ENCODE results near the gene DLG2.
A peak's percentile ranks its signal among the peaks of the same experiment; 100 is the strongest.
"Not testable (repeated sequence)": the region's sequence is repeated elsewhere in the genome, so short reads cannot be mapped to it uniquely, and the experiment has no call there.

DLG2 gene

GRCh38 chr11:85095239-85095638 is 531.9 kb downstream of the DLG2 start:
- DNase-seq, result no peak

DNA sequence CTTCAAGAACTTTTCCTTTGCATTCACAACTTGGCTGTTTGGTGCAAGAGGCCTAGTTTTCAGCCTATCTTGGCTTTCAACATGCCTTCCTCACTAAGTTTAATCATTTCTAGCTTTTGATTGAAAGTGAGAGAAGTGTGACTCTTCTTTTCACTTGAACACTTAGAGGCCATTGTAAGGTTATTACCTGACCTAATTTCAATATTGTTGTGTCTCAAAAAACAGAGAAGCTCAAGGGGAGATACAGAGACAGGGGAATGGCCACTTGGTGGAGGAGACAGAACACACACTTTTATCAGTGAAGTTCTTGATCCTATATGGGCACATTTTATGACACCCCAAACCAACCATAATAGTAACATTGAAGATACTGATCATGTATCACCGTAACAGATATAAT is 532.3 kb downstream of the DLG2 start:
- DNase-seq, result no peak

GRCh38 chr11:85089654-85090053 is 537.5 kb downstream of the DLG2 start:
- DNase-seq, result no peak

GRCh38 chr11:85088286-85088685 is 538.9 kb downstream of the DLG2 start:
- DNase-seq, result no peak

DNA sequence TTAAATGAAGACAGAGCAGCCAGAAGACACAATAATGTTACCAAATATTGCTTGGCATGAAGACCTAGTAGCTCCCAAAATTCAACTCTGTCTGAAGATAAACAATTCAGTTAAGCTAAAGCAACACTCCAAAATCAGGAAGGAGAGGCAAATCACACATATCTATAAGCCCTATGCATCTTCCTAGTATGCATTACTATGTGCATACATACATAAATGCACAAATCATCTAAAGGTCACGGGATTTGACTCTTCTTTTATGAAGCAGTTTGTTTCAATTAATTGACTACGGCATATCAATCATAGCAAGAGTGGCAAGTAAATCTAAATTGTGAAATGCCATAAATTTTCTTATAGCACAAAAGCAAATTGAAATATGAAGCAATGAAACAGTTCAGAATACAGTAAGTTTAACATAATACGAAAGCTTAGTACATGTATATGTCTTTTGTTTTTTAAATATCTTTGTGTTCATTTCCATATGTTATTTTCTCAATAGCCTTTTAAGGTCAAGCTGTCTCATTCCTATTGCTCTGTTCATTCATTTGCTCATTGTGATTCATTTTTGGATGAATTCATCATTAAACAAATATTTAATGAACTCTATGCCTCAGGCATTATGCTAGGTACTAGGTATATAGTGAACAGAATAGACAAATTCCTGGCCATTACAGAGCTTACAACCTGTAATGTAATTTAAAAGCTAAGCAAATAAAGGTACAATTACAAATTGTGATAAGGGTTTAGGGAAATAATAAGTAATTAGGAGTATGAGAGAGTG is 540.5 kb downstream of the DLG2 start:
- DNase-seq, result no peak

DNA sequence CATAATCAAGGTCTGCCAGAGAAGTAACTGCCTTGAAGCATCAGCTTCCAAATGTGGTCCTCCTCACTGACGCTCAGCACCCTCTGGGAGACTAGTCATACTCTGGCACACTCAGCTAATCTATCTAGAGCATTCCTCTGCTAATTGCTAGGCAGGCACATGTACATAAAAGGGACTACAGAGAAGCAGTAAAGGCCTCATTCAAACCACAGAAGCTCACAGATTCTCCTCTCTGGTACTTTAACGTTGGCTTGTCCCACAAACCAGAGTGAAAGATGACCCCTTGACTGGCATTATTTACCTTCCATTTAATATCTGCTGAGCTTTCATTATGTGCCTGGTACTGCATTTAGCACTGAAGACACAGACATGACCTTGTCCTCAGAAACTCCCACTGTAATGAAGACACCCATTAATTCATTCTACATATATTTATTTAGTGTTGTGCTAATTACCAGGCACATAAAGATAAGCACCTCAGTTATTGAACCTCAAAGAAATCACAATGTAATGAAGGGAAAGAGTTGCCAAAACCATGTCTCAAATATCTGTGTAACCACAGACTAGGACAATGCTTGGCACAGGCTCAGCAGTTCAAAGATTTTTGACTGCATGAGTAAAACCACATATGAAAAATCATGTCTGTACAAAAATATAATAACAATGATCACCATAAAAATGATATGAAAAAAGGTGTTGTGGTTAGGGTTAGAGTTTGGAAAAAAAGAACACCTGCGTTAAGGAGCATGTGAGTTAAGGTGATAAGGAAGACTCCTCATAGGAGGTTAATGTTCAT is 550.4 kb downstream of the DLG2 start:
- DNase-seq, result no peak

DNA sequence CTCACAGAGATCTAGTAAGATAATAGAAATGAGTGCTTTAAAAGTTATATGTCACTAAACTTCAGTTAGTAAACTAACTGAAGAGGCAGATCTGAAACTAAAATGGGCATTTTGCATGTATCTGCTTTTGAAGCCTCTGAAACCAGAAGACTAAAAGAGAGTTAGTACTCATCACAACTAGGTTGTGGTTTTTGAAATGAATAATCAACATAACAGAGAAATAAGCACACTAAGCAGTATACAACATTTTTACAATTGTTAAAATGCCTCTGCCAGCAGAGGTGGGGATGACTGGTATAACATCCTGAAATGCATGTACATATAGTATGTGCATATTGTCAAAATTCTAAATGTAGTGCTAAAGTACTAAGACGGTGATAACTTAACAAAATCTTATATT is 564.5 kb downstream of the DLG2 start:
- no peak for DNase-seq

- no peak for DNase-seq
Measured at GRCh38 chr11:85052636-85053035, 574.5 kb downstream of the DLG2 start.

DNA sequence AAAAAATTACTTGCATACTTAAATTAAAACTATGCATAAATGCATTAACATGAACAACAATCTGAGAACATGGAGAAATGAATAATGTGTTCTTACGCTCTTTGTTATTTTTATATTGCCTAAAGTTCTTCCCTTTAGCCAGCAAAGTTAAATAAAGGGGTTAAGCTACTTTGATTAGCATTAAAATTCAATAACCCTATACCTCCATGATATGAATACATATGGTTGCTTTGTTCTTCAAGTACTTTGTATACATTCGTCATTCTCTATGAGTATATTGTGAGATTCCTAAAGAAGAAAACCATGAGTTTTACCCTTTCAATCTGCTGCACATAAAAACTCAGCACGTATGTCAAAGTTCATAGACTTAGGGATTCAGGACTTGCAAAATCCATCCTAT is 578.3 kb downstream of the DLG2 start:
- DNase-seq, result no peak

DNA sequence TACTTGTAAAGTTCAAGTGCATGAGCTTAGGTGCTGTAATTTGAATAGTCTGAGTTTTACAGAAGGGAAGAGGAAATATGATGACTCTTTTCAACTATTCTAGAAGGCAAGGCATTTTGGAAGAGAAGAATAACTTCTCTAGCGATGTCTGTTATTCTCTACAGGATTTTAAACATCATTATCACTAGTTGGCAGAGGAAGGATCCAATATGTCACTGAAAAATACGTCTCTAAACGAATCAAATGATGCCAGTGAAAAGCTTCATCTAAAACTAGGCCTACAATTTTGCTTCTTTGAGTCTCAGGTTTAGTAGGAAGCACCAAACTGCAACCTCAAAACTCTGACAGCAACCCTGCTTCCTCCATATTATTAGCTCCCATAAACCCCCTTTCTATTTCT is 581.4 kb downstream of the DLG2 start:
- DNase-seq, result no peak

- no peak for DNase-seq
Measured at GRCh38 chr11:85044911-85045310, 582.2 kb downstream of the DLG2 start.

- no peak for DNase-seq
Measured at GRCh38 chr11:85042361-85042760, 584.8 kb downstream of the DLG2 start.

- no peak for DNase-seq
Measured at GRCh38 chr11:85040166-85040565, 587.0 kb downstream of the DLG2 start.

DNA sequence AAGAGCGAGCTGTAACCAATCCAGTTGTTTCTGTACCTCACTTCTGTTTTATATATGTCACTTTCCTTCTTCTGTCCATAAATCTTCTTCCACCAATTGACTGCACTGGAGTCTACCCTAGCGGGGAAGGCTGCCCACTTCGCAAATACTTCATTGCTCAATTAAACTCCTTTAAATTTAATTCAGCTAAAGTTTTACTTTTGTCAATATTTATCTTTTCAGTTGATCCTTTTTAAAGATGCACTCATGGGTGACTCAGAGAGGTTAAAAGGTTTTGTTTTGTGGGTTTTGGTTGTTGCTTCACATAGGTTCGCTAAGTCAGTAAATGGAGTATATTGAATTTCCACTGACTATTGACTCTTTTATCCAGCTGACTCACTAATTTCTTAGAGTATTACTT is 597.2 kb downstream of the DLG2 start:
- DNase-seq, result no peak

- no peak for DNase-seq
Measured at GRCh38 chr11:85028329-85029101, 598.6 kb downstream of the DLG2 start.

GRCh38 chr11:85027346-85027745 is 599.8 kb downstream of the DLG2 start:
- DNase-seq, result no peak

DNA sequence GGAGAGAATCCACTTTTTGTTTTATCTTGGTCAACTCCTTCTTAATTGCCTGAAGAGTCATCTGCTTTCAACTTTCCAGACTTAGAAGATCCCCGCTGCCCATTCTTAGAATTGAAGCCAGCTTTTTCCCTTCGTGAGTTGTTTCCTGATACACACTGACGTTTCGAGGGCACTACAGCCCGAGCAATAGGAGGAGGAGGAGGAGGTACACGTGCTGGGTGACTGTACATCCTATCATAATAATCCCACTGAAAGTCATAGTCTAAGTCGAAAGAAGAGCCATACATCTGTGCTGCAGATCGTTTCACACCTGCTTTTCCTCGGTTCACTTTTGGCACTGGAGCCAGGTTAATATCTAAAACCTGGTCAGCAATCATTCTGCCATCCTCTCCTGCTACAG is 606.1 kb downstream of the DLG2 start:
- DNase-seq, result no peak

DNA sequence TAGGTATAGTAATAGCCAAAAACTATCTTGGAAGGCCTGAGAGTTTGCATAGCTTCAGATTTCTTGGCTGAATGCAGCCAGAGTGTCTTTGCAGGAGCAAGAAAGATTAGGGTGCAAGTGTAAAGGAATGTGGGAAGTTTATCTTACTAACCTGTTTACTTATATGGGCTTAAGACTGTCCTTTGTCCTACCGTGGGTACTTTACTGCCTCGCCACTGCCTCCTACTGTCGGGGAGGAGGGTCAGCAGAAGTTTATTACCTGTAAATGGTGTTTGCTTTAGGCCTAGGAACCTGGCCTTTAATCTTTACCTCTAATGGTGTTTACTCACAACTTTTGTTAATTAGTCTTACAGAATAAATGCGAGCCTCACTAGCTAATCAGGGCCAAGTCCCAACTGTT is 633.8 kb downstream of the DLG2 start:
- no peak for DNase-seq

DNA sequence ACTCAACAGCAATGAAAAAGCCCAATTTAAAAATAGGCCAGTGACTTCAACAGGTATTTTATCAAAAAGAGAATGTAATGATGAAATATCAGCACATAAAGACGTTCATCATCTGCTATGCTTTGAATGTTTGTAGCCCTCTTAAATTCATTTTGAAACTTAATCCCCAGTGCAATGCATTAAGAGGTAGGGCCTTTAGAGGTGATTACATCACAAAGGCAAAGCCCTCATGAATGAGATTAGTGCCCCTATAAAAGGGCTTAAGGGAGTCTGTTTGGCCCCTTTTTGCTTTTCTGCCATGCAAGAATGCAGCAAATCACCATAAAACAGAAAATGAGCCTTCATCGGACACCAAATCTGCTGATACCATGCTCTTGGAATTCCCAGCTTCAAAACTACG is 637.0 kb downstream of the DLG2 start:
- no peak for DNase-seq

- not testable (repeated sequence) for DNase-seq
Measured at GRCh38 chr11:84987686-84988187, 639.4 kb downstream of the DLG2 start.

DNA sequence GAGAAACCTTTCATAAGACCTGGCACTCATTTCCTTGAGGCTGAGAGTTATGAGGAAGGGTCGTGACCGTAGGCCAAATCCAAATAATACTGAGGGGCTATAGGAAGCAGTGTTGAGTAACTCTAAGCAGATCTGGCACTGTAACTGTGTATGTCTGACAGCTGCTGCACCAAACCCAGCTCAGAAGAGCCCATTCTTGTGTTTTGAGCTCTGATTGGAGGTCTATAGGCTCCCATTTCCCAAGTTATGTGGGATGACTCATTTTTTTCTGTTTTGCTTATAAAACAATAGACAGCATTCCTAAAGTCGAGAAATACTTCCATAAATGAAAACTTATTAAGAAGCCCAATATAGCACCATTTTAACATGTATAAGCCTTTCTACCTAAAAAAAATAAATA is 645.8 kb downstream of the DLG2 start:
- DNase-seq, result no peak

- peak; percentile 43 for DNase-seq
Measured at GRCh38 chr11:84969103-84969502, 658.0 kb downstream of the DLG2 start.

DNA sequence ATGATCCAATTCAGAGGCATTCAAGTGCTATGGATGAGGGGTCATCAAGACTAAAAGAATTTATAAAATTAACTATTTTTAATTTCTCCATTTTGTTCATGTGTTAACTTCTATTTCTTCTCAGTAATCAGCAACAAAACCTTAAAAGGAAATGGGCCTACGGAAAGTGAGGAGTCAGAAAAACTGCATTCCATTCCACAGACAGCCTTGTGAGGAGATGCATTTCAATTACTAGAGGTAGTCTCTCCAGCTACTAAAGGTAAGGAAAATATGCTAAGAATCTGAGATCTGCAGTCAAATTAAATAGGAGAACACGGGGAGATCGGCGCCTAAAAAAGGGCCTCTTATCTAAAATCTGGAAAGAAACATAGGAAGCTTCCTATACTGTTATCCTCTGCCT is 661.7 kb downstream of the DLG2 start:
- no peak for DNase-seq
